LHCN-M2 (cell line): ENCODE data around the gene RFPL3. TPM values are rescaled to one million over a fixed set of nuclear protein-coding genes. Genes with fewer than 3 reads are reported as not detected.
"Not testable (repeated sequence)": the region's sequence is repeated elsewhere in the genome, so short reads cannot be mapped to it uniquely, and the experiment has no call there.

Source experiments
- DNase-seq: peaks from one replicate; pipeline ENCODE4 v3.0.0-alpha.2; 2012; ENCODE audit warnings: low read depth
- polyA plus RNA-seq: library from polyadenylated mRNA; unstranded; fragments of >200 nt; gene quantifications from one replicate; pipeline ENCODE4 v1.2.1, GENCODE V29; 2012; ENCODE audit warnings: missing spikeins
- total RNA-seq: library from RNA; depleted of rRNA; stranded (reverse); fragments of >200 nt; gene quantifications from 2 replicates; pipeline ENCODE4 v1.2.3, GENCODE V29; 2014; rRNA removed

The RFPL3 gene
- not detected in 2 replicates for total RNA-seq
- not detected for polyA plus RNA-seq

DNA sequence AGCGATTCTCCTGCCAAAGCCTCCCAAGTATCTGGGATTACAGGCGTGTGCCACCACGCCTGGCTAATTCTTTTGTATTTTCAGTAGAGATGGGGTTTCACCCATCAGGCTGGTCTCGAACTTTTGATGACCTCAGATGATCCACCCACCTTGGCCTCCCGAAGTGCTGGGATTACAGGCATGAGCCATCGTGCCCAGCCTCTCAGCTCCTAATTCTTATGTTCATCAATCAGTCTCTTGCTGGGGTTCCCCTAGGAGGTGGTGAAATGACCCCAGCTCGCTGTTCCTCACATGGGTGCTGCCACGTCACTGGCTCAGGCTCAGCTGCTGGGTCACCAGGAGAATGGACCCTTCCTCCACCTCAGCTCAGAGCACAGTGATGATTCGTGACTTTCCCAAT, at the start of gene RFPL3:
Gene RFPL3 (plus strand): TSS at position 301 of the 400 bp plus-strand sequence. CDS start 205 bp downstream, outside the sequence.
- not testable (repeated sequence) for DNase-seq

DNA sequence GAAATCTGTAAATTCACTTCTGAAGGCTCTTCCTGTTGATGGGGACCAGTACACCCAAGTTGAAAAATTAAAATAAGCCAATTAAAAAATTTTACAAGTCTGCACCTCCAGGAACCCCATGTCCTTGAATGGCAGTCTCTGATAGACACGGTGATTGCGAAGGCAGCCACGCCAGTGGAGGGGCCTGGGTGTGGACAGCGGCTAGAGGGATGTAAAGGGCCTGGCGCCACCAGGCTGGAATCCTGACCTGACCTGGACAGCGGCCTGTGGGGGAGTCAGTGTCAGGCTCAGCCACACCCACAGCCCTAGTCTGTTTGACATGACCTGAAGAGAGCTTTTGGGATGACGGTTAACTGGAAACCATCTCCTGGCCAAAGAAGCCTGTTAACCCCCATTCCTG, 49.5 kb upstream of the RFPL3 start:
- DNase-seq, result no peak

DNA sequence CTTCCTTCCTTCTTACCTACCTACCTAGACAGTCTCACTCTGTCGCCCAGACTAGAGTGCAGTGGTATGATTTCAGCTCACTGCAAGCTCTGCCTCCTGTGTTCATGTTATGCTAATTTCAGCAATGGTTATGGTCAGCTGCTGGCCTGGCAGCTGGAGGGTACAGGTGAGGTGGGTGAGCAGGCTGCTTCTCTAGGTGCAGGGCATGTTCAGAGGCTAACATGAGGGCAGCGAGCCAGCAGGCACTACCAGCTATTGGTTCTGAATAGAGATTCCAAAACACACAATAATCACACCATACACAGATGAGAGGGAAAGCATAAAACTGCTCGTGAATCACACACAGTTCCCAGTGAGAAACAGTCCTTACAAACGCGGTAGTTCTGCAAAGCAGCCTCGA, 48.7 kb upstream of the RFPL3 start:
- no peak for DNase-seq

DNA sequence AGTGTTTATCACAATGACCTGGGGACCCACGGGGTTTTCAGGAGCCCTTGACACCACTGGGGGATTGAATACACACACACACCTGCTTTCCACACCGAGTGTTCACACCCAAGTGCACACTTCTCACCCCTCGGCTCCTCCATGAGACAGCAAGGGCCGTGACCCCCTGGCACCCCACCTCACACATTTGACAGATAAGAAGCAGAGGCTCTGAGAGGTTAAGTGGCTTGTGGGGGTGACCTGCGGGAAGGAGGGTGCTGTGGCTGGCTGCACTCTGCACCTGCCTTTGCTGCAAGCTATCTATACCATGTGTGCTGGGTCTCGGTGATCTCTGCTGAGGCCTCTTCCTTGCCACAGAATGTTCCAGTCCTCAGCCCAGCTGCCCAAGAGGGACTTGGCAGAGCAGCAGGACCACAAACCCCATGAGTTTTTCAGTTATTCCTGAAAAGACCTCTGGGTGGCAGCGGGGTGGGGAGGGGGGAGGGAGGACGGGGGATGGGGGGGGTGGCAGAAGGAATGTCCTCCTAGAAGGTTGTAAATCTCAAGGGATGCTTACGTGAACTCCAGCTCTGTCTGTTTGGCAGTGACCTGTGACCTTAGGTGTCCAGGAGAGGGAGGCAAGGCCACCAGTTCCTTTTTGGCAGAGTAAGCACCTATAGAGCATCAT, 47.9 kb upstream of the RFPL3 start:
- DNase-seq, result no peak

DNA sequence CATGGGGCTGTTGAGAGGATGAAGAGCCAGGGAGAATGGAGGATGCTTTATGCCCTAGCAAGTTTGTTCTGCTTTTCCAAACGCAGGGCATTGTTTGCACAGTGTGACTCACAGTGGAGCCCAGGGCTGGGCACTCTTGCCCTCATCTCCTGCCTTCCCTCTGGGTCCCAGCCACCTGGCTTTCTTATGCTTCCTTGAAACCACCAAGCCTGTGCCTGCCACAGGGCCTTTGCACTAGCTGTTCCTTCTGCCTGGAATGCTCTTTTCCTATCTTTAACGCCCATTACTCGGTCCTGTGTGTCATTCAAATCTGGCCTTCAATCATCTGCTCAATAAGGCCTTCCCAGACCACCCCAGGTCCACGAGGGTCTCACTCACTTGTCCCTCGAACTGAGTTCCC, 46.9 kb upstream of the RFPL3 start:
- DNase-seq, result no peak

DNA sequence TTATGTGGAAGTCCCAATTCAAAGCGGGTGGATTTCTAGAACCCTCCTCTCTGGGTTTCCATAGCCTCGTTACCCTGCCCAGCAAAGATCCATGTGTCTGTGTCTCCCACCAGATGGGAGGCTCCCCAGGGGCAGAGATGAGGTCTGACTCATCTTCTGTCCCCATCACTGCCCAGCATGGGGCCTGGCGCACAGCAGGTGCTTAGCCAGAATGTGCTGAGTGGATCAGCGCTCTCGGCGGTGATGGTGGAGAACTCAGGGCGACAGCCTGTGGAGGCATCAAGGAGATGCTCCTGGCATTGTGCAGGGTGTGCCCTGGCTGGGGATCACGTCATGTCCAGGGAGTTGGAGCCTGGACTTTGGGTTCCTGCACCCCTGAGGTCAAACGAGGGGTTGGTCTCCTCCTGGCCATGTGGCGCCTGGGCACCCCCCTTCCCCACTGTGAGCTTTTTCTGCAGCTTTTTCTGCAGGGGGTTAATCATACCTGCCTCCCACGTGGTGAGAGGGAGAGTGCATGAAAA, 46.1 kb upstream of the RFPL3 start:
- DNase-seq, result no peak

DNA sequence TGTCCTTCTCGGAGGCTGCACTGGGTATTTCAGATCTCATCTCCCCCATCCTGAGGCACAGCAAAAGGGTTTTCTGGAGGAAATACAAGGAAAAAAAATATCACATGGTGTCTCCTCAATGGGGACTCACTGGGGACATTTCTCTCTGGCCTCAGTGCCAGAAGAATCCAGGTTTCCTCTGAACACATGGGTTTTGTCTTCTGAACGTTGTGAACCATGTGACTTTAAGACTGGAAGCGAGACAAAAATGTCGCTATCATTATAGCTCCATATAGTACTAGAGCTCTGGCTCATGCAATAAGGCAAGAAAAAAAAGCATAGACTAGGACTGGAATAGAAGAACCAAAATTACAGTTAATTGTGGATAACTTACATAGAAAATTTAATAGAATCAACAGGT, 44.9 kb upstream of the RFPL3 start:
- no peak for DNase-seq

DNA sequence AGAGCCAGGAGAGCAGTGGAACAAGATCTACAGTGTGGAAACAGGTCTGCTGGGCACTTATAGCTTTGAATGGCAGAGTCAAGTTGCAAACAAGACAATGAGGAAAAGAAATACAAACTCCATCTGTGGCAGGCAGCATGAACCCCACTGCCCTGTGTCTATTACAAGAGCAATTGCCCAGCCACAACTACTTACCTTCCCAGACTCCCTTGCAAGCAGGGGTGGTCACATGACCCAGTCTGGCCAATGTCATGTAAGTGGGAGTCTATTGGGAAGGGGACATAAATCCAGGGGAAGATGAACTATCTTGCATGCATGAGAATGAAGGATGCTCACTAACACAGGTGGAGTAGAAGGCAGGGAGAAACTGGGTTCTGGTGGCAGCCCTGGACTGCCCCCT, 44.1 kb upstream of the RFPL3 start:
- no peak for DNase-seq

DNA sequence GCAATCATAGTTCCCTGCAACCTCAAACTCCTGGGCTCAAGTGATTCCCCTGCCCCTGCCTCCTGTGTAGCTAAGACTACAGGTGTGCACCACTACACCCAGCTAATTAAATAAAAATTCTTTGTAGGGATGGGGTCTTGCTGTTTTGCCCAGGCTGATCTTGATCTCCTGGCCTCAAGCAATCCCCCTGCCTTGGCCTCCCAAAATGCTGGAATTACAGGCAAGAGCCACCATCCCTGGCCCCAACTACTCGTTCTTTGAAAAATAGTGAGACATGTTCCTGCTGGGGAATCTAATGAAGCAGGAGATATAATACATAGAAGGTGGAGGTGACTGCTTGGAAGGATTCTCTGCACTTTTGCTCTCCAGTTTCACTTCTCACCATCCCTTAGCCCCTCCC, 40.1 kb upstream of the RFPL3 start:
- no peak for DNase-seq

DNA sequence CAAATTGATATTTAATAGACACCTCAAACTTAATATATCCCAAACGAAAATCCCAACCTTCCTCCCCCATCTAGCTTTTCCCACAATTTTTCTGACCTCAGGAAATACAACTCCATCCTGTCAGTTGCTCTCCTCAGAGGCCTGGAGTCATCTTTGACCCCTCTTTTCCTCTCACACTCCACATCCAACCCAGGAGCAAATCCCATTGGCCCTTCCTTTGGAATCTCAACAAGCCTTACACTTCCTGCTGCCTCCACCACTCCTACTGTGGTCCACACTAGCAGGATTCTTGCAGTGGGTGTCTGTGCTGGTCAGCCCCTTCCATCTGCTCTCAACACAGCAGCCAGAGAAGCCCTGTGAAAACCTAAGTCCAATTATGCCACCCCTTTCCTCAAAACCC, 39.3 kb upstream of the RFPL3 start:
- no peak for DNase-seq

DNA sequence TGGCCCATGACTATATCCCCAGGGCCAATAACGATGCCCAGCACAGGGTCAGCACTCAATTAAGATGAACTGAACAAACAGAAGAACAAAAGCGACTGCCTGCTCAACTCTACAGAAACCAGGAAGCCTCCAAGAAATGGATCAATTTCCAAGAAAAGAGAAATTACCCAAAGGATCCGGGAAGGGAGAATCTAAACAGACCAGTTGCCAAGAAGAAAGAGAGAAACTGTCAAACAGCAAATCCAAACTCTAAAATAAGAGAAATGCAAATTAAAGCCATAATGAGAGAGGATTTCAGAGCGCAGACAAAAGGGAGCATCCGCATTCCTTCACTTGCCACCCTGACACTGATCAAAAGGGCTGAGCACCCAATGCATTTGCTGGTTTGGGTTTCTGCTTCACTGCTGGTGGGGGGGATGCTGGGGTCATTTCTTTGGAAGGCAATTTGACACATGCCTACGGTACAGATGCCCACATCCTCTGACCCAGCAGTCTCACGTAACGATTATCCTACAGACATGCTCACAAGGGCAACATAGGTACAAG, 37.7 kb upstream of the RFPL3 start:
- no peak for DNase-seq

DNA sequence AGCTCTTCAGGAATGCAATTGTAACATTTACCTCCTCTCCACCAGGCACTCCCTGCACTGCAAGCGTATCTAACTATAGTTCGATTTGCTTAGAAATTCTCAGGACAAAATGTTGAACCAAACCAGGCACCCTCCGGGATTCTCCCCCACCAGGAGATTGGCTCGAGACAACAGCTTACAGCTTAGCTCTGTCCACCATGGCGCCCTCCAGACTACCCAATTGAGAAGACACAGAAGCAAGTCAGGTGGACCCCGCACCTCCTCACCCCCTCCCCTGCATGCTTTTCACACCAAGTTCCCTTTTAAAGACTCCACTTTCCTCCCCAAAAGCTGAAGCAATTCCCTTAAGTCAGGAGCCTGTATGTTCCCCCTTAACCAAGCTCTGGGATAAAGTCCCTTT, 34.7 kb upstream of the RFPL3 start:
- DNase-seq, result no peak

DNA sequence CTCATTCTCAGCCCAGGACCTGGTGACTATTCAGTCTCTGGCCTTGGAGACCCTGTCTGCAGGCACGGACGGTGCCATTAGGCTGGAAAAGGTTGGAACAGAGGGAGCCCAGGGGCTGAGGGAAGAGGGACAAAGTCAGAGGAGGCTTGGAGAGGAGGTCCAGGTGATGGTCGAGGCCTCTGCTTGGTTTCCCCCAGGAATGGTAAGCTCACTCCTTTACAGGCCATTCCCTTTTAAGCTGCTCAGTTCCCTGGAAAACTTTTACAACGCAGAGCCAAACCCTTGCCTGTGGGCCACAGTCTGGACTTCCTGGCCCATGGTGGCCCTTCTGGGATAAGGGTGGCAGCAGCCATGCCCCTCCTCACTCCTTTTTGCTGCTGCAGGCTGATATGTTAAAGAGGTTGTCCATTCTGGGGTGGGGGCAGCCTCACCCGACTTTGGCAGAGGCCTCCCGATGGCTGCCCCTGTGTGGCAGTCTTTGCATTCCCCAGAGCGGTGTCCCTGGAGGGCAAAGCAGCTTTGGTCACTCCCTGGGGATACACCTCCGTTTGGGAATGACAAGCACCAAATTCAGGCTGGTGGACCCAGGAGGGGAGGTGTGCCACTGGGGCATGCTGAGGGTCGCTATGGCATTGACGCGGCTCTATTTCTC, 34.0 kb upstream of the RFPL3 start:
- no peak for DNase-seq

DNA sequence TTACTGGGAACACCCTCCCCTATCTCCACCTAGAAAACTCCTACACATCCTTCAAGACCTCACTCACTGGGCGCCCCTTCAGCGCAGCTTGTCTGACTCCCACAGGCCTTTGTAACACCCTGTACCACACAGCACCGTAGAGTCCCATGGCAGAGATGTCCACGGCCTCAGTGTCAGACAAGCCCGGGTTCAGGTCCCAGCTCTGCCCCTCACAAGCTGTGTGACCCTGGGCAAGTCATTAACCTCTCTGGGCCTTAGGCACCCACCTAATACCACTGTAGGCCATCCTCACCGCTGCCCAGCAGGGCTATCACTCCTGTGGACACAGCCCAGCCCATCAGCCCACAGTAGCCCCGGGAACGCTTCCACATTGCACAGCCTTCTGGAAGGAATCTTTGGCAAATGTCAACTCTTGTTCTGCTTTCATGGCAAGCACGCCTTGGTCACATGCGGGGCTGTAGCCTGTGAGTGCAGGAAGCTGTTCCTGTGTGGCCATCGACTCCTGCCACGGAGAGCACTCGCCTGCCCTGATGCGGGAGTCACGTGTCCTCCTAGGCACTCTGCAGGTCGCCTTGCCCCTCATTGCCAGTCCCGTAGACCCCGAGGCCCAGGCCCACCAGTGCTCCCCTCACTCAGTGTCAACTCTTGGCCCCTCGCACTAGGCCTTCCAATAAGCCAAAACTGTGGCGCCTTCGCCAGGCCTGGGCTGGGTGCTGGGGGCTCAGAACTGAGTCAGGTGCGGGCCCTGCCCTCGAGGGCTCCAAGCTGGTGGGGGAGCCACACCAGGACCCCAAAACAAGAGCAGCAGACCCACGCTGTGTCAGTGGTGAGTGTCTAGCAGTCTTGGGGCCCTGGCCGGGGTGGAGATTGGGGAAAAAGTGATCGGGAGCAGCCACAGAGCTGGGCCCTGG, 32.9 kb upstream of the RFPL3 start:
- DNase-seq, result no peak

DNA sequence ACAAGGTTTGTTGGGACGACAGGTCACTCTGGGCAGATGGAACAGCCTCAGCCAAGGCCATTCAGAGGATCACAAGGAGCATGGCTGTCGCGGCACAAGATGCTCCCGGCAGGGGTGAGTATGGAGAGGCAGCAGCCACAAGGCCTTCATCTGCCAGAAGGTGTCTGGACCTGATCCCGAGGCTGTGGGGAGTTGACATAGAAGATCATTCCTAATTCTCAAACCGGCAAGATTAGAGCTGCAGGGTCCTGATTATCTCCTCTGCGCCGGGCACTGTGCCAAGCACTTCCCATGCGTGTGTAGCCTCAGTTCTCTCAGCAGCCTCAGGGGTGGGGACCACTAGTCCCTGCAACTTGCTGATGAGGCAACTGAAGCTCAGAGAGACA, 32.3 kb upstream of the RFPL3 start:
- no peak for DNase-seq

DNA sequence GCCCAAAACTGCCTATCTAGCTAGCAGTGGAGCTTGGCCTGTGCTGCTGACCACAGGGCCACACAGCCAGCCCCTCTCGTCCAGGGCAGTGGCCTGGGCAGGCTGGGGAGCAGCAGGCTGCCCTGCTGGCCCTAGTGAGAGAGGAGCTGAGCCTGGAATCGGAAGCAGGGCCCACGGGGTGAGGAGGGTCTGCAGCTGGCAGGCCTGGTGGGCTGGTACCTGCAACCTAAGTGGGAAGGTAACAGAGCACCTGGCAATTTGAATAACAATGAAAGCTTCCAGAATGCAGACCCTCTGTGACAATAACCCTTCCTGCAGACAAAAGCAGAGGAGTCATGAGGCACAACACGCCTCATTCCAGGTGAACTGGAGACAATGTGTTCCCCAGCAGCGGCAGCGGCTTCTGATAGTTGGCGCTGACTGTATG, 31.8 kb upstream of the RFPL3 start:
- DNase-seq, result no peak

DNA sequence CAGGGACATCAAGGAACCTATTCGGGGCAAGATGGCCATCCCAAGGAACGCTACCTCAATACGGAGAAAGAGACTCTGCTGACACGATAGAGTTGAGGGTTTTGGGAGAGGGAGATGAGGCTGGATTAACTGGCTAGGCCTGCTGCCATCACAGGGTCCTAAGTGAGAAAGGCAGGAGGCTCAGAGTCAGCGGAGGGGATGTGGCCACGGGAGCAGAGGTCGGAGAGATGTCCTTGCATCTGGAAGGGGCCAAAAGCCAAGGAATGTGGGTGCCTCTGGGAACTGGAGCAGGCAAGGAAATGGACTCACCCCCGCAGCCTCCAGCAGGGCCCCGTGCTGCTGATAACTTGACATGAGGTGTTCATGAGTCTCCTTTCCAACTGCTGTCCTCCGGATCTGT, 31.0 kb upstream of the RFPL3 start:
- DNase-seq, result no peak

DNA sequence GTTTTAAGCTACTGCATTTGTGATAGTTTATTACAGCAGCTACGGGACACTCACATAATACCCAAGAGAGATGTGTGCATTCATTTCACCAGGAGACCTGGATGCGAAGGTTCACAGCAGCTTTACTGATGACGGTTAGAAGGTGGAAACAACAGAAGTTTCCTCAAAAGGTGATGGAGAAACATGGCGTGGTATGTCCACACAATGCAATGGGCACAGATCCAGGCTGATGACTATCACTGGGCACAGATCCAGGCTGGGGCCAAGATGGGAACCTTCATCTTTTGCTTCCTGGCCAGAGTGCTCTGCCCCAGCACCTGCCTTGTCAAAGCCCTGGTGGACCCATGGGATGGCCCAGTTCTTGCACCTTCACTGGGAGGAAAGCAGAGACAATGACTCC, 30.6 kb upstream of the RFPL3 start:
- DNase-seq, result no peak

DNA sequence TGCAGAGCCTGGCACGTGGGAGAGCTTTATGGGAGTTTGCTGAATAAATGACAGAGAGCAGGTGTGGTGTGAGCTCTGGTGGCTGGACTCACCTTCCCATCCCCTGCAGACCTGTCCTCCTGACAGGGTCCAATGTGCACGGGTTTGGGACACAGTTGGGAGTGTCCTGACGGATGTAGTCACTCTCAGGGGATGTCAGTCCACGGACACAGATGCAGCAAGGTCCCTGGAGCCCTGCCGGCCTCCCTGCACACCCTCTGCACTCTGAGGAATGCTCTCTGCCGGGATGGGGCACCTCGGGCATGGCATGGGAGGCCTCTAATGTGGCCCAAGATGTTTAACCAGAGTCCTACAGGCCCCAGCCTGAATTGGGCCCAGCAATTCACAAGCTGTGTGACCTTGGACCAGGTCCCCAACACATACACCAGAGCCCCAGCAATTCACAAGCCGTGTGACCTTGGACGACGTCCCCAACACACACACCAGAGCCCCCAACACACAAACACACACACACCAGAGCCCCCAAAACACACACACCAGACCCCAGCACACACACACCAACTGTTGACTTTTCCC, 30.0 kb upstream of the RFPL3 start:
- no peak for DNase-seq

DNA sequence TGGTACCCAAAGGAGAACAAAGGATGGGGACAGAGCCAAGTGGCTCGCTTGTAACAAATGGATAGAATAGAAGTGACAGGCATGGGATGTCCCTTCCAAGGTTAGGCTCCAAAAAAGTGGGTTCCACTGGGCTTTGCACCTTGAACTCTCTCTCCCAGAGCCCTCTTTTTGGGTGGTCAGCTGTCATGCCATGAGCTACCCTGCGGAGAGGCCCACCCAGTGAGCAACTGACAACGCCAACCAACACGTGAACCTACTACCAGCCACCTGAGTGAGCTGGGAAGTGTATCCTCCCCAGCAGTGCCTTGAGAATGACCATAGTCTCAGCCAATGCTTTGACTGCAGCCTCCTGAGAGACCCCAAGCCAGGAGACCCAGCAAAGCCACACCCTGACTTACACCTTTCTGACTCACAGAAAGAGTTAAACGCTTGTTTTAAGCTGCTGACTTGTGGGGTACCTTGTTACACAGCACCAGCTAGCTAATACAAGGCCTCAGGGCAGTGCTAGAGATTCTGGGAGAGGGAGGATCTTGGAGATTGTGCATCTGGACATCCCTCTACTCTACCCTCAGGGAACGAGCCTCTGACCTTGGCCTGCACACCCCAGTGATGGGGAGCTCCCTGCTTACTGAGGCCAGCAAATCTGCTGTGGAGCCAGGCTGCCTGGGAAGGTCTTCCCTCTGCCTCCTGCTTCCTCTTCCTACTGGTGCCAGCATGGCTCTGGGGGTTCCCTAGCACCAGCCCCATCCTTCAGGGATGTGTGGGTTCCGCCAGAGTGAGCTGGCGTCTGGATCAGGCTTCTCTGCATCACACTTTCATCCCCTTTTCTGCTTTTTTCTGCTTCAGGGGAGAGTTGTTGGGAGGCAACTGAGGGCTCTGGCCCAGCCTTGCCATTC, 29.1 kb upstream of the RFPL3 start:
- no peak for DNase-seq
